Stimulated activated CD4-positive, alpha-beta T cell treated with anti-CD3 and anti-CD28 coated beads, Interleukin-12 subunit alpha, Interleukin-12 subunit beta, amount 100 ng/mL, for 4 hours (primary cell): ENCODE results near the gene C1orf35.

ENCODE experiments used
- DNase-seq: peaks from one replicate; pipeline ENCODE4 v3.0.0-alpha.2; 2020

The C1orf35 gene

DNA sequence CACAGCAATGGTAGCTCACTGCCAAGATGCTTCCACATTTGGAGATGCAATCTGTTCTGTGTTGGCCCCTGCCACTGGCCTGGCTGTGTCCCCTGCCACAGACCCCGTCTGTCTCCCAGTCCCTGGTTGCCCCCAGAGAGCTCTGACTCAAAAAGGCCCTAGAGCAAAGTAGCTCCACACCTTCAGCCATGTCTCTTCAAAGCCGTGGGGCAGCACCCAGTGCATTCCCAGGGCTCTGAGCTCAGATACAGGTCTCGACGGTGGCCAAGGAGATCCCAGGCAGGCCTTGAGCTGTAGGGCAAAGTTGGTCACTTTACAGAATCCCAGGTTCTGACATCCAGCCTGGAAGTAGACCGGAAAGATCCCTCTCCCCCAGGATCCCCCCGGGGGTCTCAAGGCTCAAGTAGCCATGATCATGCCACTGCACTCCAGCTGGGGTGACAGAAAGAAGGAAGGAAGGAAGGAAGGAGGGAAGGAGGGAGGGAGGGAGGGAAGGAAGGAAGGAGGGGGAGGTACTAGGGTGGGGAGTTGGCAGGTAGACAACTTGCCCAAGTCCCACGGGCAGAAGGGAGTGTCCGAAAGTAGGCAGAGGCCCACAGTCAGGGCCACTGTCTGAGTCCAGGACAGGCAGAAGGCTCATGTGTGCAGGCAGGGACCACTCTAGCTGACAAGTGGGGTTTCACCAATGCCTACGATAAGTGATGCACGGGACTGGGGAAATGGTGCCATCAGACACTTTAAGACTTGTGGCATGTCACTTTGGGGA is 25.4 kb downstream of the C1orf35 start:
- DNase-seq: no peak

DNA sequence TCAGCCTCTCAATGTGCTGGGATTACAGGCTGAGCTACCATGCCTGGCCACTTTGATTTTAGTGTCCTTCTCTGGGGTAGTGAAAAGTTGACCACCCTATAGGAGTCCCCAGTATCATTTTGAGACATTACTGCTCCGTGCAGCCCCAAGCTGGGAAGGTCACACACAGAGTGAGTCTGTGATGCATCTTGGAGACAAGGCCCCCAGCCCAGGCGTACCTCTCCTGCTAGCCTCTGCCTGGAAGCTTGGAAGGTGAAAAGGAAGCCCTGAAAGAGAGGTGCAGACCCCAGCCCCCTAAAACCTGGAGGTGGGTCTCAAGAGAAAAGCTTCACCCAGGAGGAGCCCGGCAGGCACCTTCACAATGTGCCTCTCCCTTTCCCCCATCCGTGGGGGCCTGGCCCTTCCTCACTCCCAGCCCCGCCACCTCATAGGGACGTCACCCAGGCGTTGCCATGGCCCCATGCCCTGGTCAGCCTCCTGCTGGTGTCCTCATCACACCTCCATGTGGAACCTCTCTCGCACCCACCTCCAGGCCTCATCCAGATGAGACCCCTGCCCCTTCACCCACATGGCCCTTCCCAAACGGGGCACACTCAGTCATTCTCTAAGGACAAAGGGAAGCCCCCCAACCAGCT is 26.2 kb downstream of the C1orf35 start:
- DNase-seq: no peak

DNA sequence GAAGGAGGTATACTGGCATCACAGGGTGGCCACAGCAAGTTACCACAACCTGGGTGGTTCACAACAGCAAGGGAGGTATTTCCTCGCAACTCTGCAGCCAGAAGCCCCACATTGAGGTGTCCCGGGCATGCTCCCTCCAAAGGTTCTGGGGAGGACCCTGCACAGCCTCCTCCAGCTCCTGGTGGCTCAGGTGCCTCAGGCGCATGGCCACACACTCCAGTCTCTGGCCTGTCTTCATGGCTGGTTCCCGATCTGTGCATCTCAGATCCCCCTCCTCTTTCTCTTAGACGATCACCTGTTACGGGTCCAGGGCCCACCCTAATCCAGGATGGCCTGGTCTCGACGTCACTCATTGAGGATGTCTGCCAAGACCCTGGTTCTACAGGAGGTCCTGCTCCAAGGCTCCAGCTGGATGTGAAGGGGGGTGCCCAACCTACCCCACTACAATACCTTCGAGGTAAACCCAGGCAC is 27.3 kb downstream of the C1orf35 start:
- no peak for DNase-seq

DNA sequence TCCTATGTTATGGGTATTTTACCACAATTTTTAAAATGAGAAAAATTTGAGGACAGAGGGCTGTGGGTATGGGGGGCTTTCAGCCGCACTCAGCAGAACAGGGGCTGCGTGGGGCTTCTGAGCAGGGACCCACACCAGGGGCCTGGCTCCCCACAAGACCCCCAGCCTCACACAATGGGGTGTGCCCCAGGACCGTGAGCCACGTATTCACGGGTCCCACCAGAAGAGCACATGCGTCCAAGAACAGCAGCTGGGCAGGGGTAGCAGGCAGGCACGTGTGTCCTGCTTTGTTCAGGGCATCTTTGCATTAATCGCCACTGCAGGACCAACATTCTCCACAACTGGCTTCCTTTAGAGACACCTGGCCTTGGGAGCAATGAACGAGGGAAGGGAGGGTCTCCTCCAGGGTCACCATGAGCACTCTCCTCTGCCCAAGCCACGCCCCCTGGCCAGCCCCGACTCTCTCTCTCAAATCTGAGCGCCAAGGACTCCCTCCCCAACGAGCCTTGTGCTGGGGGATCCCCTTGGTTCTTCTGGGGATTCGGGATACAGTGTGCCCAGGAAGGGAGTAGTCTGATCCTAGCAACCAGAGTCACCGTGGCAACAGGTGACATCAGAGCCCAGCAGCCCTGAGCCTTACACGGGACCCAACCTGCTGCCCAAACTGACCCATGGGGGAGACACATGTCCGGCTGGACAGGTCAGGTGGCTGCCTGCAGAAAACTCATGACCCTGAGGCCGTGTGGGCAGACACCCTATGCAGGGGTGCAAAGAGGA is 28.0 kb downstream of the C1orf35 start:
- no peak for DNase-seq

DNA sequence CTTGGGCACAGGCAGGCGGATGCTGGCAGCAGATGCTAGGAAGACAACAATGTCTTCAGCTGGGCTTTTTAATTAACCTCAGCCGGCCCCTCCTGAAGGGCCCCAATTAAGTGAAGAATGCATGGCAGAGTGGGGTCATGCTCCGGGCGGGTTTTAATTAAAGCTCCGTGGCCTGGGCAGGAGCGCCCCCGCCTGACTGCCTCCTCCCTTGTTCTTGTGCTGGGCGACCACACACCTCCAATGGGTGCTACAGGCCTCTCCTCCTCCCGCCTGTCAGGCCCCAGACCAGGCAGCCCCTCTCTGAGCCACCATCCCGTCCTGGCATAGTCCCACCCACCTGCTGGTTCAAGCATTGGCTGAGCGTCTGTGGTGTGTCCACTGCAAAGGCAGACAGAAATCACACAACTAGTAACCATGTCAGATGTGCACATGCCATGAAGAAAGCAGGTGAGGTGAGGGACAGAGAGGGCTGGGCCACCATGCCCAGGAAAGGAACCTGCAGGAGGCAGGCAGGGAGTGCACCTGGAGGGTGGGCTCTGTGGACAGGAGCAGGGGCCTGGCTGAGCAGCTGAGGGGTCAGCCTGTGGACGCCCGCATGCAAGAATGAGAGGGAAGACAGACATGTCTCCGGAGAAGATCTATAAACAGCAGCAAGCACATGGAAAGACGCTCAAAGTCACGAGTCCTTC is 29.1 kb downstream of the C1orf35 start:
- no peak for DNase-seq

DNA sequence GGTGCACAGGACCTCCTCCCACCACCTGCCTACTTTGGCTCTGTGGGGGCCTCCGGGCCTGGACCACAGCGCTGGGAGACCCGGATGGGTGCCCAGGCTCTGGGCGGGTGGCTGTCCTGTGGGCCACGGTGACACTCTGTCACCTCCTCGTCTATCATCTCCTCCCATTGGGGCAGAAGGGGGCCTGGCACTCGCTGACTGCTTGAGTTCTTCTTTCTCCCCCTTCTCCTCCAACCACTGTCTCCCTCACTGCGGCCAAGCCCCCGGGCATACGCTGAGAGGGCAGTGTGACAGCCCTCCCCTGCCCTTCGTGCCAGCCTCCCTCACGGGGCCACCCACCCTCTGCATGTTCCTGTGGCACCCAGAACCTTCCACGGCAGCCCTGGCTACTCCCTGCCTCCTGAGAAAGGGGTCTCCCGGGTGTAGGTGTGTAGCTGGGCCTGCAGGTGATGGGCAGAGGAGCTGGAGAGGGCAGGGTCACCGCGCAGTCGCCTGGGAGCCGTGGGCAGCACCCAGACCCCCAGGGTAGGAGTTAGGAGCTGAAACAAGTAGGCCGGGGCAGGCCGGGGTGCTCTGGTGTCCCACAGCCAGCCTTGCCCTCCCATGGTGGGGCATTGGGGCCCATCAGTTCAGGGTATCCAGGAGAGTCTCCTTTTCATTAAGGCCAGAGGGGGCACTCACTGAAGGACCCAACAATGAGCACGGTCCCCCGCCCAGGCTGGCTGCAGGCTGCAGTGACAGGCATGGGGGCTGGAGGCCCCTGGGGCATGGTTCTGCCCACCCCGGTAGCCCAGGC is 29.9 kb downstream of the C1orf35 start:
- DNase-seq: no peak

DNA sequence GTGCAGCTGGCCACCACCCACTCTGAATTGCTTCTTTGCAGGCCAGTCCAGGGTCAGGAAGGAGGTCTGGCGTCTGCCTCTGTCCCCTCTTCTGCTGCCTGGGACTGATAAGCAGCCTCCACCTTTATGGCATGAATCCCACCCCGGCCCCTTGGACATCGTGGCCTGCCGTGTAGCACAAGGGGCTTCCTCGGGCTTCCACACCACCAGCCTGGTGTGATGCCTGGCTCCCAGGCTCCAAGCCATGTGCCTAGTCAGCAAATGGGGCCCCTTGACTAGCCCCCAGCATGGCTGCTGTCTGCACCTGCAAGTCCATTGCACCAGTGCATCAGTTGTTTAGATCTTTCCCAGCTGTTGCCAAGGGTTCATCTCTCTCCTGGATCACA is 30.5 kb downstream of the C1orf35 start:
- DNase-seq: no peak

DNA sequence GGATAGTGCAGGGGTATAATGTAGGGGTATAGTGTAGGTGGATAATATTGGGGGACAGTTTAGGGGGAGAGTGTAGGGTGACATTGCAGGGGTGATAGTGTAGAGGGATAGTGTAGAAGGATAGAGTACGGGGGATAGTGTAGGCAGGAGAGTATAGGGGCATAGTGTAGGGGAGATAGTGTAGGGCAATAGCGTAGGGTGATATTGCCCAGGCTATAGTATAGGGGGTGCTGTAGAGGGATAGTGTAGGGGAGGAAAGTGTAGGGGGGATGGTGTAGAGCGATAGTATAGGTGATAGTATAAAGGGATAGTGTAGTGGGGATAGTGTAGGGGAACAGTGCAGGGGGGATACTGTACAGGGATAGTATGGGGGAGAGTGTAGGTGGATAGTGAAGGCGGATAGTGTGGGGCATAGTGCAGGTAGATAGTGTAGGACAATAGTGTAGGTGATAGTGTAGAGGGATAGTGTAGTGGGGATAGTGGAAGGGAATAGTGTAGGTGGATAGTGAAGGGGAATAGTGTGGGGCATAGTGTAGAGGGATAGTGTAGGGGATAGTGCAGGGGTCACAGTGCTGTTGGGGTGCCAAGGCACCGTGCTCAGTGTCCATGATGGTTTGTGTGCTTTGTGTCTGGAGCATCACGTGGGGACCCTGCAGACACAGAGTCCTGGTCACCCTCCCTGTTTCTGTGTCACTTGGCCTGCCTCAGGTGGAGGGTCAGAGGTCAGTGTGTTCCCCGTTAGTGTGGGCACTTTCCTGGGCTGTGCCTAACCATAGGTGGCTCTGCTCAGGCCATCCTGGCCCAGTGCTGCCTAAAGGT is 31.1 kb downstream of the C1orf35 start:
- DNase-seq: no peak

DNA sequence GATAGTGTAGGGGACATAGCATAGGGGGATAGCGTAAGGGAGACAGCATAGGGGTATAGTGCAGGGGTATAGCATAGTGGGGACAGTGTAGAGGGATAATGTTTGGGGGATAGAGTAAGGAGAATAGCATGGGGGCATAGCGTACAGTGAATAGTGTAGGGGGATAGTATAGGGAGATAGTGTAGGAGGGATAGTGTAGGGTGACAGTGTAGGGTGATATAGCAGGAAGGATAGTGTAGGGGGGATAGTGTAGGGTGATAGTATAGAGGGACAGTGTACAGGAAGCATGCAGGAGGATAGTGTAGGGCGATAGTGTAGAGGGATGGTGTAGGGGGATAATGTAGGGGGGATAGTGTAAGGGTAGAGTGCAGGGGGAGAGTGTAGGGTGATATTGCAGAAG is 32.3 kb downstream of the C1orf35 start:
- DNase-seq: no peak

DNA sequence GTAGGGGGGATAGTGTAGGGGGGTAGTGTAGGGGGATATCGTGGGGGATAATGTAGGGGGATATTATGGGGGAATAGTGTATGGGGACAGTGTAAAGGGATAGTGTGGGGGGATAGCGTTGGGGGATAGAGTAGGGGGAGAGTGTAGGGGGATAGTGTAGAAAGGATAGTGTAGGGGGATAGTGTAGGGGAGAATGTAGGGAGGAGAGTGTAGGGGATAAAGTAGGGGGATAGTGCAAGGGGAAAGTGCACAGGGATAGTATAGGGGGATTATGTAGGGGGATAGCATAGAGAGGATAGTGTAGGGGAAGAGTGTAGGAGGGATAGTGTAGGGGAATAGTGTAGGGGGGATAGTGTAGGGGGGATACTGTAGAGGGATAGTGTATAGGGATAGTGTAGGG is 33.0 kb downstream of the C1orf35 start:
- no peak for DNase-seq

DNA sequence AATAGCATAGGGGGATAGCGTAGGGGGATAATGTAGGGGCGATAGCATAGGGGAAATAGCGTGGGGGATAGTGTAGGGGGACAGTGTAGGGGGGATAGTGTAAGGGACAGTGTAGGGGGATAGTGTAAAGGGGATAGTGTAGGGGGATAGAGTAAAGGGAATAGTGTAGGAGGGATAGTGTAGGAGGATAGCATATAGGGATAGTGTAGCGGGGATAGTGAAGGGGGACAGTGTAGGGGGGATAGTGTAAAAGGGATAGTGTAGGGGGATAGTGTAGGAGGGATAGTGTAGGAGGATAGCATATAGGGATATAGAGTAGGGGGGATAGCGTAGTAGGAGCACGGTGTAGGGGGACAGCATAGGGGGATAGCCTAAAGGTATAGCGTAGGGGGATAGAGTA is 34.8 kb downstream of the C1orf35 start:
- no peak for DNase-seq

DNA sequence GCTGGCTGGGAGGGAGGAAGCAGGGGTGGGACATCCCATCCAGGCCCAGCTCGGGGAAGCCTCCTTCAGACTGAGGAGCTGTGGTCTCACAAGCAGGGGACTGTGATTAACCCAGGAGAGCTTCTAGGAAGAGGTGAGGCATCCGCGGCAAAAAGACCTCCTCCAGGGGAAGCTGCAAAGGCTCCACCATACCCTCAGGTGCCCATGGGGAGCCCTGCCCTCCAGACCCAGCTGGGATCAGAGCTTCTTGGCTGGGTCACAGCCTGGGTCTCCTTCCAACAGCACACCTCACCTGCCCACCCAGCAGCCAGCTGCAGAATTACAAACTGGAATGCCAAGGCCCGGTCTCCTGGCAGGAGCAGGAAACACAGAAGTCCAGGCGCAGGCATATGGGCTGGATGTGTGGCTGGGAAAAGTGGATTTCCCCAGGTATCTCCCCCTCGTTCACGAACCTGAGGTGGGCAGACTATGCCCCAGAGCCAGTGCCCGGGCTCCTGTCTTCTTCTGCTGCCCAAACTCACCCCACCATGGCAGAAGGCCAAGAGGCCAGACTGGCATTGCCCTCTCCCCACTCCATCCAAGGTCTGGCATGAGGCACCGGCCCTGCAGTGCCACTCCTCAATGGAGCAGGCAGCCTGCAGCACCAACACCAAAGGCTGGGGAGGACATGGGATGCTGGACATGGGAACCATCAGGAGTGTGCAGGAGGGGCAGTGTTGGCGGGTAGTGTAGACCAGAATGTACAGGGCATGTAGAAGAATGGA is 36.1 kb downstream of the C1orf35 start:
- DNase-seq: no peak

DNA sequence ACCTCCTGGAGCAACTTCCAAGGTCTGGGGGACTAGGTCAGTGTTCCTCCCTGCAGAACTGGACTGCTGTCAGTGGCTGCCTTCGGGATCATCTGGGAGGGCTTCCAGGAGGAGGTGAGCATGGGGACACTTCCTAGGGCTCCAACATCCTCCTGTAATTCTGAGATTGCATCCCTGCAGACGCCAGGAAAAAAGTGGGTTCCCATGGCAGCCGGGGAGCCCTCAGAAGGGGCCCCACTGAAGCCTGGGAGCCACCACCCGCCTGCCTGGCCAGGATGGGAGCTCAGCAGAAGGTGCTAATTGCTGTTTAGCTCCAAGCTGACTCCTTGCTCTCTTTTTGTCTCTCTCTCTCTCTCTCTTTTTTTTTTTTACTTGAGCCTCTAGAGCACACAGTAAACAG is 36.7 kb downstream of the C1orf35 start:
- no peak for DNase-seq

DNA sequence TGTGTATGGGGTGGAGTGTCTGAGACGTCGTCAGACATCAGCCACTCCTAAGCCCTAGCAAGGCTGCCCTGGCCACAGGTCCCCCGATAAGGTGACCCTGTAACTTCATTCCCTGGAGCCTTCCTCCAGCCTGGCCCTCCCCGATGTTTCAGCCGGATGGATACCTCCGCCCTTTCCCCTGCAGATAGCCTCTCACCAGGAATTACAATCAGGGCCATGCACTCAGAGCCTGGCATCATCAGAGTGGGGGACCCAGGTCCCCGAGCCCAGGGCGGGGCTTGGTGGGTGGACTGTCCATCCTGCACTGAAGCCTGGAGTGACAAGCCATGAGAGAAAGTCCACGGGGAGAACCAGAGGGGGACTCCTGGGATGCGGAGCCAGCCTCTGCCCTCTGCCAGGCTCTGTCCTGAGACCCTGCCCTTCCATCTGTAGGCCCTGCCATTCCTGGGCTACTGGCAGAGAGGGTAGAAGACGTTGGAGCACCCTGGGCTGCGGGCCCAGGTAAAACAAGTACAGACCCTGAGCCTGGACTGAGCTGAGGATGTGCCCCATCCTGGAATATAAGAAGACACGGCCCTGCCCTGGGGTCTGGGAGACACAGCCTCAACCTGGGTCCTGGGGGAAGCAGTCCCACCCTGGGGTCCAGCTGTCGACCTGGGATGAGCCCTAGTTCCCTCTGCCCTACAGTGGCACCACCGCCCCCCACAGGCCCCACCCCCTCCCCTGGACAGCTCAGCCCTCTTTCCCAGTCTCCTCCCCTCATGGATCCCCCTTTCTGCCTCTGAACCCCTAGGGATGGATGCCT is 37.4 kb downstream of the C1orf35 start:
- DNase-seq: no peak

DNA sequence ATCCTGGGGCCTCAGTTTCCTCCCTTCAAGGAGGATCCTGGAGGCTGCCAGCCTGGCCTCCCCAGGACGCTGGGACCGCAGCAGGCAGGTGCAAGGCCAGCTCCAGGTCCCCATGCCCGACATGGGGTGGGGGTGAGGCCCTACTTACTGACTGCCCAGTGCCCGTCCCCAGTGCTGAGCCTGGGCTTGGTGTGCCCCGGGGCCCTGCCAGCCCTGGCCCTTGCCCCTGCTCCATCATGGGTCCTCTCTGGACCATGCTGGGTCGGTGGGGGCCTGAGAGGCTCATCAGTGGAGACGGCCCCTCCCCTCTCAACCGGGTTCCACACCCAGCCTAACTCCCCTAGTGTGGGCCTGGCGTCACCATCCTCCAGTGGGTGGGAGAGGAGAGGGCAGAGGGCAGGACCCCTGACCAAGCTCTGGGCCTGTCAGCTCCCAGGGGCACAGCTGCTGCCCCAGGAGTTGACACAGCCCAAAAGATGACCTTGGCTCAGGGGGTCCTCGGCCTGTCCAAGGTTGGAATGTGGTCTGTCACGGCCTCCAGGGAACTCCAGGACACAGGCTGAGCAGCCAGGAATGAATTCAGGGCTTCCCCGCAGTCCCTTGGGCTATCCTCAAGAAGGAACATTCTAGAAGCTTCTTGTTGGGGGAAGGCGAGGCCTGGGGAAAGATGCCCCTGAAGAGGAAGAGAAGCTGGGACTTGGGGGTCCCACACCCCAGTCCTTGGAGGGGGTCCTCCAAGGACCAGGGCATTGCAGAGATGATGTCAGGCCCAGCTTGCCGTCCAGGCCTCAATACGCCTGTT is 38.2 kb downstream of the C1orf35 start:
- DNase-seq: no peak

DNA sequence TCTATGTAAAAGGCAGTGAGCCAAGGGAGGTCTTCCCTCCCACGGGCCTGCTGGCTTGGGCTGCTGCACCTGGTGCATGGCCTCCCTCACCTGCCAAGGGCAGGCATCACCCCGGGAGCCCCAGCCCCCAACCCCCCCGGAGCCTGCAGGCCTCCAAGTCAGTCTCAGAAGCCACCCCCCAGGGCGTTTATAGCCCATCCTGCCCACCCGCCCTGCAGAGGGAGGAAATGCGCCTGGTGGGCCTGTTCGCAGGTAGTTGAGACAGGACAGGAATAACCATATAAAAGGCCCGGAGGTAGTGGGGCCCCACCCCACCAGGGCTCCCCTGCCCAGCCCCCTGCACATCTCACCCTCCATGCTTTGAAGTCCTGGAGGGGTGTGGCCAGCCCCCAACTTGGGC is 38.8 kb downstream of the C1orf35 start:
- no peak for DNase-seq

DNA sequence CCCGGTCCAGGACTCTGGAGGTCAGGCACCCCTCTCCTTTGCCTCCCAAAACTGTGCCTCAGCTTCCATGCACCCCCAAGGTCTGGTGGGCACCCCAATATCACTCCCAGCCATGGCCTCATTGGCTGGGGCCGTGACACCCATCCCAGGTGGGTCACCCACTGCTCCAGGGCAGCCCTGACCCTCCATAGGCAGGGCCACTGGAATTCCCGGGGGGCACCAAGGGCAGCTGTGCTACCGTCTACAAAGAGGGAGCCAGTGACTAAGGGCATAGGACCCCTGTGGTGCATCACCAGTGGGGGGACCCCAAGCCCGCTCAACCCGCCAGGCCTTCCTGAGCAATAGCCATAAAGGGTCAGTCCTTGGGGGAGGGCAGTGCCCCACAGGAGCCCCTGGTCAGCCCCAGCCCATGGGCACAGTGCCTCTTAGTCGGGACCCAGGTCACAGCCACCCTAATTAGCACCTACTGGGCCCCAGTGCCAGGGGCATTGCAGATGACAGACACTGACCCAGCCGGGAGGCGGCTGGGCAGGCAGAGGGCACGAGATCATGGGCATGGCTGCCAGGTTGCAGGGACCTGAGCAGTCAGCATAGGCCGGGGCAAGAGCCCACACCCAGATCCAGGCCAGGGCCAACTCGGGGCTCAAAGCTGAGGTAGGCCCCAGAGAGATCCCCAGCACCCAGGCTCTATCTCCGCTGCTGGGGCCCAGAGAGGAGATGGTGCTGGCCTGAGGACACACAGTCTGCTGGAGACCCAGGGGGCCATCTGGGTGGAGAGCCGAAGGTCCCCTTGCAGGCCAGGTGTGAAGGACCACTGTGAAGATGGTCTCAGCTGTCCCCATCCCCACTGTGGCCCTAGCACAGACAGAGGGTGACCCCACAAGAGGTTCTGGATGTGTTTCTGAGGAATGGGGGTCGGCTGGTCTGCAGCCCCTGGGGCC is 39.6 kb downstream of the C1orf35 start:
- DNase-seq: no peak

DNA sequence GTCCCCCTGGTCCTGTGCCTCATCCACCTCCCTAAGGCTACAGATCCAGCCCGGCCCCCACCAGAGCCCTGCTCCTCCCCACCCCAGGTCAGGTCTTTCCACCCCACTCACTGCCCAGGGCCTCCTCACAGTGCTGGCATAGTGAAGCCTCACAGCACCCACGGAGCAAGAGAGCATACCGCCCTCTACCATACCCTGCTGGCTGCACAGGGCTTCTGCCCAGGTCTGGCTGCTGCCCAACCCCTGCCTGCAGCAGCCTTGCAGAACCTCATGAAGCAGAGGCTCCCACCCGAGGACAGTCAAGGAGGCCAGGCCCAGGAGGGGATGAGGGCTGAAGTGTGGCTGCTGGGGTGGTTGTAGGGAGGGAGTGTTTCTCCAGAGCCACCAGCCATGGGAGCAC is 40.3 kb downstream of the C1orf35 start:
- no peak for DNase-seq
